Measurements from ENCODE around the gene ERBIN.

DNA sequence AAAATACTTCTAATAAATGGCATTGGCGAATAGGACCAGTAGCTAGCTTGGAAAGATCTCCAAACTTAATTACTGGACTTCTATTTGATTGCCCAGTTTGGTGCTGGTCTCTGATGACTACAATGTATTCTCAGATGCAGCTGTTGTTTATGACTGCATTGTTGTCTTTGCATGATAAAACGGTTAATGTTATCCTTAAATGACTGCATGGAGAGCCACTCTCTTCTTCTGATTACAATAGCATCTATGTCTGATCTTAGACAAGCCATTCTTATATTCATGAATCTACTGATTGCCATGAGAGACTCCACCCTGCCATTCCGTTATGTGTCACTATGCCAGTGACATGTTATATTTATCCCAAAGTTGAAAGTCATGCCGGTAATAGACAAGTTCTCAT lies 42.9 kb upstream of the ERBIN start:
- TF ChIP-seq ZNF274 (IDR thresholded peaks at IDR 0.05; ENCODE audit: low read depth, low read length) (no peak), YY1 (IDR thresholded peaks at IDR 0.05; ENCODE audit: insufficient read depth, insufficient read length) (no peak), SUZ12 (IDR thresholded peaks at IDR 0.05; ENCODE audit: extremely low read depth, insufficient read depth, insufficient read length) (no peak)

Measured in NT2/D1 (cell line).